Activated T-cell treated with anti-CD3 and anti-CD28 coated beads for 24 hours (primary cell): ENCODE data around the gene IZUMO1.
"Not testable (repeated sequence)": the region's sequence is repeated elsewhere in the genome, so short reads cannot be mapped to it uniquely, and the experiment has no call there.

Source experiments
- DNase-seq: peaks from one replicate; pipeline ENCODE4 v3.0.0-alpha.2; 2020; ENCODE audit warnings: low read depth

Gene IZUMO1

DNA sequence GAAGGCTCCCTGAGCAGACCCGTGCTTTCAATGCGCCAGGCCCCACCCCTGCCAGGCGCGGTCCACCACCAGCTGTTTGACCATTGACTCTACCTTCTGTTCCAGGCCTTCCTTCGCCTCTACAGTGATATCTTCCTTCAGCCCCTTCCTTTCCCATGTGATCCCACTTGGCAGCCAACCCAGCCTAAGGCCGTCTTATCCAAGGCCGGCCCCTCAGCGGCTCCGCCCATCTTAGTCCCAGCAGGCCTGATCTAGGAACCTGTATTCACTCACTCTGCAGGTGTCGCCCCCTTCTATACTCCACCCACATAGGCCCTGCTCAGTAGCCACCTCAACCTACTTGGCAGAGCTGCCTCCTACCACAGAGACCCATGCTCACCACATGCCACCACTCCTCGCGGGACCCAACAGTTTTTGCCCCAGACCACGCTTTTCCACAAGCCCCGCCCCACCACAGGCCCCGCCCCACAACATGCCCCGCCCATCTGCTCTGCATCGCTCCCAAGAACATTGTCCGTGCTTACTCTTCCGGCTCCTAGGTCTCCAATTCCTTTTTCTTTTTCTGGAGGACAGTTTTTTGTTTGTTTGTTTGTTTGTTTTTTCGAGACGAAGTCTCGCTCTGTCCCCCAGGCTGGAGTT lies 9.2 kb downstream of the IZUMO1 start:
- no peak for DNase-seq

DNA sequence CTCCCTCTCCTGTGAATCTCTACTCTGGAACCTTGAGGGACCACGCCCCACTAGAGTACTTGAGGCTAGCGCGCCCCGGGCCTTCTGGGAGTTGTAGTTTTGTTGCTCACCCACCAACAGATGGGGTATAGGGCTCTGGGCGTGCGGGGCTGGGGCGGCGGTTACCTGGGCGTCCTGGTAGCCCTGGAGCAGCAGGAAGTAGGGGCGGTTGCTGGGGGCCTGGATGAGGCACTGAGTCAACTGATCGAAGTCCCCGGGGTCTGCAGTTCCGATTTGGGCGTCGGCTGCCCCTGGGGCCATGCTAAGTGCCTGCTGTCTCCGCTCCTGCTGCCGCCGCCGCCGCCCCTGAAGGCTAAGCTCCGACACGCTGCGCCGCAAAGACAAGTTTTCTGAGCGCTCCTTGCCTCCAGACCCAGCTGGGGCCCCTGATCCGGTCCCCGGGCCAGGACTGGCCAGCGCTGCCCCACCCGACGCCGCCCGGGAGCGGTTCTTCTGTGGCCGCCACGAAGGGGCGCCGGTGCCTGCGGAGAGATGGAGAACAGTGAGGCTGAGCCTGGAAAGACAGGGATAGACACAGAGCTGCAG lies 11.6 kb downstream of the IZUMO1 start:
- DNase-seq = no peak

DNA sequence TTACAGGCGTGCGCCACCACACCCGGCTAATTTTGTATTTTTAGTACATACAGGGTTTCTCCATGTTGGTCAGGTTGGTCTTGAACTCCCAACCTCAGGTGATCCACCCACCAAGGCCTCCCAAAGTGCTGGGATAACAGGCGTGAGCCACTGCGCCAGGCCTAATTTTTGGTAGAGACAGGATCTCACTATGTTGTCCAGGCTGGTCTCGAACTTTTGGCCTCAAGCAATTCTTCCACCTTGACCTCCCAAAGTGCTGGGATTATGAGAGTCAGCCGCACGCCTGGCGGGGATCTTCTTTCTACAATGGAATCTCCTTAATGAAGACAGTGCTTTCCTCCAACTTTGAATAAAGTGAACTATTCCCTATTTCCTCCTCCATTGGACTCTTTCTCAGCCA lies 12.1 kb downstream of the IZUMO1 start:
- no peak for DNase-seq

- DNase-seq = no peak
Observed at GRCh38 chr19:48731452-48731851, 15.3 kb downstream of the IZUMO1 start.

DNA sequence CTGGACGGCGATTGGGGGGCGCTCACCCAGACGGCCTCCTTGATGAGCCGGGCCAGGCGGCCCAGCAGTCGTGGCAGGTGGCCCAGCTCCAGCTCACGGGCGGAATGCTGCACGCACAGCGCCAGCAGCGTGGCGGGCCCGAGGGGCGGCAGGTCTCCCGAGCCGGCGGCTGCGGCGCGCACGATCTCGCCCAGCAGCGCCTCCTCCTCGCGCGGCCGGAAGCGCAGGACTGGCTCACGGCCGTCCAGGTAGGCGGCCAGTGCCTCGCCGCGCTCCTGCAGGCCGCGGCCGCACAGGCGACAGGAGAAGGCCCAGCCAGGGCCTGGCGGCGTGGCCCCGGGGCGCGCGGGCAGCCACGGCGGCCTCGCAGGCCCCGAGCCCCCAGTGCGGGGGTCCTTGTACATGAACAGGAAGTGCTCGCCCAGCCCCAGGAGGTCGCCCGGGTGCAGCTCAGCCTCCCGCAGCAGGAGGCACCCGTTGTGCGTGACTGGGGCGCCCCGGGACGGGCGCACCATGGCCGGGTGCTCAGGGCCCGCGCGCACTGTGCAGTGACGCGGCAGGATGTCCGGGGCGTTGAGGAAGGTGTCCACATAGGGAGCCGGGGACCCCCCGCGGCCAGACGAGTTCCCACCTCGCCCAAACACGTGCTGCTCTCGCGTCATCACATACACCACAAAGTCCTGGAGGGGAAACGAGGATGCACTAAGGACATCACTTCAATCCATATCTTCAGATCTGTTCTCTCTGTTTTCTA lies 17.6 kb downstream of the IZUMO1 start:
- no peak for DNase-seq

- no peak for DNase-seq
Observed at GRCh38 chr19:48726556-48726955, 20.2 kb downstream of the IZUMO1 start.

- no peak for DNase-seq
Observed at GRCh38 chr19:48724796-48725753, 21.6 kb downstream of the IZUMO1 start.

DNA sequence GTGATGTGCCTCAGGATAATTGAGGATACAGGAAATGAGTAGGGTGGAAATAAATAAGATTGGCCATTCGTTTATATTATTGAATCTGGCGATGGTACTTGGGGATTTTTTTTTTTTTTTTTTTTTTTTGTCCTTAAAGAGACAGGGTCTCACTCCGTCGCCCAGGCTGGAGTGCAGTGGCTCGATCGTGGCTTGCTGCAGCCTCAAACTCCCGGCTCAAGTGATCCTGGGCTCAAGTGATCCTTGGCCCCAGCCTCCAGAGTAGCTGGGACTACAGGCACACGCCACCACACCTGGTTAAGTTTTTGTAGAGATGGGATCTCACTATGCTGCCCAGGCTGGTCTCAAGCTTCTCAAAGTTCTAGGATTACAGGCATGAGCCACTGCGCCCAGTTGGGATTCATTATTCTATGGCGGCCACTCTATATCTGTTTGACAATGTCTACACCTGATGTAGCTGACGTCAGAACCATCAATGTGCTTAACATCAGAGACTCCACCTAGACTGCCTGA lies 24.5 kb downstream of the IZUMO1 start:
- DNase-seq = no peak

- peak; percentile 91 for DNase-seq
Observed at GRCh38 chr19:48720613-48721296, 26.0 kb downstream of the IZUMO1 start.

GRCh38 chr19:48720251-48720612 lies 26.5 kb downstream of the IZUMO1 start:
- DNase-seq = no peak

DNA sequence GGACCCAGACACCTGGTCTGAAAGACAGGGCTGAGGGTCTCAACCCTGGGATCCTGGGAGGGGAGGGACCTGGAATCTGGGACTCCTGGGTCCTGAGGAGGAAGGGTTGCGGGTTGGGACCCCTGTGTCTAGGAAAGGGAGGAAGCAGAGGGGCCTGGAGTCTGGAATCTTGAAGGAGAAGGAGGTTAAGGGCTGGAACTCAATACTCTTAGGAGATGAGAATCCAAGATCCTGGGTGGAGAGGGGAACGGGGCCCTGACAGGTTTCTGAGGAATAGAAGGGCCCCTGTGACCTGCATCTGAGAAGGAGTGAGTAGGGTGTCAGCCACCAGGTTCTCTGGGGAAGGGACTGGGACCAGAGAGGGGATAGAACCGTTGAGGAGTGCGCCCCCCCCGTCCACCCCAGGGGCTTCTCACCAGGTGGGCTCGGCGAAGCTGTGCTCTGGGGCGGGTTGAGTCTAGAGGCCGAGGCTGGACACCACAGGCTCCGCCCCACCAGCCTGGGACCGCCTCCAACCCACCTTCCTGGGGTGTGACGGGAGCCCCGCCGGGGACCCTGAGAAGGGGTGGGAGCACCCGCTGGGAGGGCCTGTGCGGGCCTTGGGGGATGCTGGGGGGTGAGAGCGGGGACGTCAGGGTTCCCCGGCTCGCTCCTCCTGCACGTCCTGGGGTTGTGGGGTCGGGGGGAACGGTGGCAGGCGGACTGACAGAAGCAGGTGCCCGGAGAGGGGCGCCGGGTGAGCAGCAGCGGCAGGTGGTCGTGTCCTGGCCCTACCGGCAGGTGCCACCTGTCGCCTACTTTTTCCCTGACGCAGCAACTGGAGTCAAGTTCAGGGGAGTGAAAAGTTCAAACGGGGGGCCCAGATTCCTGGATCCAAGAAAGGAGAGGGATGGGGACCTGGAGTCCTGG lies 27.2 kb downstream of the IZUMO1 start, which contains the start of gene MAMSTR:
TSS of gene MAMSTR (minus strand) at position 463 of the 909 bp plus-strand sequence. CDS start 694 bp downstream, outside the sequence.
- DNase-seq = no peak

- no peak for DNase-seq
Observed at GRCh38 chr19:48718711-48719231, 27.9 kb downstream of the IZUMO1 start.

- not testable (repeated sequence) for DNase-seq
Observed at GRCh38 chr19:48718106-48718505, 28.6 kb downstream of the IZUMO1 start.

DNA sequence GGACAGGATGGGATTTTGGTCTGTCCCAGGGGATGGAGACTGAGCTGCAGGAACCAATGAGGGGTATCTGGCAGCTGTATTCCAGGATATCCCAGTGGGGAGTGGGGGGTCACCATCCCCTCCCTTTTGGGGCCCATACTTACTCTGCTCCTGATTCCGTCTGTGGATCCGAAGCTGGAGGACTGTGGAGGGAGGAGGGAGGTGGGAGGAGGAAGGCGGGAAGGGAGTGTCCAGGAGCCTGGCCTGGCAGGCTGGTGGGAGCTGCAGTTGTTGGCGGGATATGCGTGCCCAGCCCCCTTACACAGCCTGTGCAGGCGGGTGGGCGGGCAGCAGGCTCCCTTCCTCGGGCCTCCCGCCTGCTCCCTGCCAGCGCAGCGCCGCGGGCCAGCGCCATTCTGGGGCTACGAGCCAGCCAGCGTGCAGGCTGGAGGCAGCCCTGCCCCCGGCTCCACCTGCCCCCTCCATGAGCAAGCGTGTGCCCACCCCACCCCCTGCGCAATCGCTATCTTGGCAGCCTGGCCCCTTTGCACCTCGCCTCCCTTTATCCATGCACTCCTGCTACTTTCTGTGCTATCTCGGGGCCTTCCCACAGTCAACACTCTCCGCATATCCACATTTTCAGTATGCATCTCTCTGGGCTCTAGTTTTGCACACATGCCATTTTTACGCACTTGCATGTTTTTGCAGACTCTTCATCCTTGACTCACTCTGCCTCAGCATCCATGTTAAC lies 30.0 kb downstream of the IZUMO1 start:
- DNase-seq = no peak

DNA sequence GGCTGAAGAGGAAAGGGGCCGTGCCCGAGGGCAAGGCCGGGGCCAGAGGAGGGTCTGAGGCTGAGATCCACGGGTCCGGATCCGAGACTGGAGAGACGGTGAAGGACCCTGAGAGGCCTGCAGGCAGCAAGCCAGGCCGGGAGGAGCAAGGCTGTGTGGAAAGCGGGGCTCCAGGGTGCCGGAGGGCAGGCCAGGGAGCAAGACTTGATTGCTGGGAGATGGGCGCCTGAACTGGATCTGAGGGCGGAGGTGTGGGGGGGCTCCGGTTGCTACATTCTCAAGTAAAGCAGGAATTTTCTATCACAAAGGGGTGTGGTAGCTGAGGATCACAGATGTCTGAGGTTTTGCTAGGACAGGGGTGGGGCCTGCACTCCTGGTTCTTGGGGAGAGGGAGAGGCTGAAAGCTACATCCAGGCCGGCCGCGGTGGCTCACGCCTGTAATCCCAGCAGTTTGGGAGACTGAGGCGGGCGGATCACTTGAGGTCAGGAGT lies 31.0 kb downstream of the IZUMO1 start:
- DNase-seq = no peak

DNA sequence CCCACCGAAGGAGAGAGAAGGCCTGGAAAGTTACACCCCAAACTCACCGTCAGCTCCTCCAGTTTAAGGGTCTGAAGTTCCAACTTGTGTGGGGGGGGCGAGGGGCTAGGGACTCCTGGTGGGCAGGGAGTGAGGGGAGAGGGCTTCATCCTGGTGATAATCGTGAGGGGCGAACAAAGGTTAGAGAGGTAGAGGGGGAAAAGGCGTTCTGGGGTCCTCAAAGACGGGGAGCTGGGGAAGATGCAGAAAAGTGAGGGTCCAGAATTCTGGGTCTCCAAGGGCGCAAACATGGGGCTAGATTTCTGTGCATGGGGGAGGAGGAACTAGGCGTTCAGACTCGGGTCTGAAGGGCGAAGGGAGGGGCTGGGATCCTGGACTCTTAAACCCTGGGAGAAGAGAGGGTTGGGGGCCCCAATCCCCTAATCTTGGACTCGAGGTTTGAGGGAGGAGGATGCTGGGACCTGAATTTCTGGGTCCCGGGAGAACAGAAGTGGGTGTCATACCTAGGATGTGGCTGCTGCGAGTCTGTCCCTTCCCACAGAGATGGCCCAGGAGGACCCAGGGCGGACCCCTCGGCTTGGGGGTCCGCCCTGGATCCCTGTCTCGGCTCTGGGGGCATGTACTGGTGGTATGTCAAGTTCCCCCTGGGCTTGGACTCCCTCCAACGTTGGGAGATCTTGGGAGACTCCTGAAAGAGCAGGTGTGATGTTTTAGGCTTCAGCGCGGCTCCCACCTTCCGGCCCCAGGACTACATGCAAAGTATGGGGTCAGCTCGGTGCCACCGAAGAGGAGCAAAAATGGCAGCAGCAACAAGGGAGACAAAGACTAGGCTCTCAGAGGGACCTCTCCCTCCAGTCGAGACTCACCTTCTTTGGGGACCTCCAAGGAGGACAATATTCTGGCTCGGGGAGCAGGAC lies 31.7 kb downstream of the IZUMO1 start:
- no peak for DNase-seq

- DNase-seq = peak; percentile 96
Observed at GRCh38 chr19:48713864-48714755, 32.6 kb downstream of the IZUMO1 start.
